Skin epidermis (tissue), 12 donors: ENCODE data around the gene LRG1.

Source experiments
- H3K27ac ChIP-seq, 21 experiments: fragments of 200-600 bp; sonication (generic) in 11 of 21; one replicate each; pipeline ENCODE4 v1.5.0; 2020; ENCODE audit warnings: mild to moderate bottlenecking in 3 of 21, inconsistent platforms in 2 of 21, moderate library complexity in 2 of 21
- H3K4me3 ChIP-seq, 7 experiments: fragments of 200-600 bp; sonication (generic) in 2 of 7; one replicate each; pipeline ENCODE4 v1.5.0; 2020; ENCODE audit warnings: inconsistent platforms in 2 of 7, mild to moderate bottlenecking in 2 of 7, moderate library complexity in 1 of 7

Gene LRG1

DNA sequence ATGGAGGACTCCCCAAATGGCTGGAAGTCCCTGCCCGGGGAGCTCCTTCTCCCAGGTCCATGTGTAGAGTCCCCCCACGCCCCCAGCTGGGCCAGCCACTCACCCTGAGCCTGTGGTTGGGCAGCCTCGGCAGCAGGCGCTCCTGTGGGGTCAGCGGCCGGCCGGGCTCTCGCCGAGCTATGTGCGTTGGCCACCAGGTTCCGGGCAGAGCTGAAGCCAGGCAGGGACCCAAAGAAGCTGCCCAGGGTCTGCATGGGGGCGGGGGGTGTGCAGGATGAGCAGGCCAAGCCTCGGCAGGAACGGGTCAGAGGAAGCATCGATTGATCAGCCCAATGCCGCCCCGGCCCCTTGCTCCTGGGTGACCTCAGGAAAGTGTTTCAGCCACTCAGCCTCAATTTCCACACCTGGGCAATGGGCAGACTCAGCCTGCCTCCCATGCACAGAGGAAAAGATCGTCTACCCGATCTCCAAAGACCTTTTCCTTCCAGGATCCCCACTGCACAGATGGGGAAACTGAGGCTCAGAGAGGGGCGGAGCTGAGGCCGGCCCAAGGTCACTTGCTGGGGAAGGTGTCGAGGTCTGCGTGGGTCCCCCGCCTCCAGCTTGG, 22.3 kb downstream of the LRG1 start:
- Histone ChIP-seq H3K4me3 (peak overlapping the region in 1 of 7 experiments; percentile 2), H3K27ac (no peak overlapping the region)

DNA sequence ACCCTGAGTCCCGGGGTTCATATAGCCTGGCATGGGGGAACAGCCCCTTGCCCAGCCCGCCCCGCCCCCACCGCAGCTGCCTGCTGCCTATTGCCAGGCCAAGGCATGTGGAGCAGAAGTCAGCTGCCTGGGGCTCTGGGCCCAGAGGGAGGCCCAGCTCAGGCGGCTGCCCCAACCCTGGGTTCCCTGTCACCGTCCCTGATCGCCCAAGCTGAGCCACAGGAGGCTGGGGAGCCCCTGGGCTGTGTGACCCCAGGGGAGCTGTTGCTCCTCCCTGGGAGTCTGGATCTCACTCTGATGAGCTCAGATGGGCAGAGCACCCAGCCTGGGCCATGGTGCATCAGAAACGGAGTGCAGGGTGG, 22.9 kb downstream of the LRG1 start:
- H3K27ac ChIP-seq = no peak overlapping the region

DNA sequence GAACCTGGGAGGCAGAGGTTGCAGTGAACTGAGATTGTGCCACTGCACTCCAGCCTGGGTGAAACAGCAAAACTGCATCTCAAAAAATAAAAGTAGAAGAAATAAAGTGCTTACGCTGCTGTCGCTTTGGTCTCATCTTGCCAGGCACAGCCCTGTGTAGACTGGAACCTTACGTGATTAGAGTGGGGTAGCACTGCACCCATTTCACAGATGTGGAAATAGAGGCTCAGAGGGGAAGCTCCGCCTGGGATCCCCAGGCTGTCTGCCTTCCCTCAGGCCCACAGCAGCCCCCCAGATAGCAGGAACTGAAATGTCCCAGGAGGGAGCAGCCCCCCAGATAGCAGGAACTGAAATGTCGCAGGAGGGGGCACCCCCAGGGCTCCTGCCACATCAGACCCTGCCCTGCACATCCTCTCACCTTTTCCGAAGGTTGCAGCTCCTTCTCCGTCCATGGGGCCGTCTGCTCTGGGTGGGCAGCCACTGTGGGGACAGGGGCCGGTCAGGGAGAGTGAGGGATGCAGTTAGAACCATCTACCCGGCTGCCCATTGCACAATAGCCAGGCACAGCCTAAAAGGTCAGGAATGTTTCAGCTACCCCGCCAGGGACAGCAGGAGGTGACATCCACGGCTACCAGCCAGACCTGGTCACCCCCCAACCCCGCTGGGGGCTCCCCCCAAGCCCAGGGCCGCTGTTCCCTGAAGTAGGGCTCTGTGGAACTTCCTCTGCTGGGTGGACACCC, 23.5 kb downstream of the LRG1 start:
- Histone ChIP-seq H3K27ac (no peak overlapping the region), H3K4me3 (no peak overlapping the region)

More for the DNA sequence above, 22.9 kb downstream of the LRG1 start:
- no peak overlapping the region for H3K4me3 ChIP-seq

DNA sequence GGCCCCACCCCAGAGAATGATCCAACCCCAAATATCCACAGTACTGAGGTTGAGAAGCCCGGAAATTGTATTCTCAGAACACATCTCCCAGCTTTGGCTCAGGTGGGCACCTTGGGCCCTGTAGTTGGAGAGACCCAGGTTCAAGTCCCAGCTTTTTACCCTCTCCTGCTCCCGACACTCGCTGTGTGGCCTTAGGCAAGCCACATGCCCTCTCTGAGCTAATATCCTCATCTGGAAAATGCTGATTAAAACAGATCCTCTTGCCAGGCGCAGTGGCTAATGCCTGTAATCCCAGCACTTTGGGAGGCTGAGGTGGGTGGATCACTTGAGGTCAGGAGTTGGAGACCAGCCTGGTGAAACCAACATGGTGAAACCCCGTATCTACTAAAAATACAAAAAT, 24.1 kb downstream of the LRG1 start:
- no peak overlapping the region for H3K27ac ChIP-seq

DNA sequence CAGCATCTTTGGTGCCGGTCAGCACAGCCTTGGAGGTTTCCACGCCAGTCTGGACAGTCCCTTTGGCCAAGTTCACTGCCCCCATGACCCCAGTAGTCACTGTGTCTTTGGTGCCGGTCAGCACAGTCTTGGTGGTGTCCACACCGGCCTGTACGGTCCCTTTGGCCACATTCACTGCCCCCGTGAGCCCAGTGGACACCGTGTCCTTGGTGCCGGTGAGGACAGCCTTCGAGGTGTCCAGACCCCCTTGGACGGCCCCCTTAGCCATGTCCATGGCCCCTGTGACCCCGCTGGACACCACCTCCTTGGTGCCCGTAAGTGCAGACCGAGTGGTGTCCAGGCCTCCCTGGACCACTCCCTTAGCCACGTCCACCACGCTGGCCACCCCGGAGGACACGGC, 26.6 kb downstream of the LRG1 start:
- Histone ChIP-seq H3K27ac (no peak overlapping the region), H3K4me3 (no peak overlapping the region)

More for the DNA sequence above, 24.1 kb downstream of the LRG1 start:
- H3K4me3 ChIP-seq = no peak overlapping the region

DNA sequence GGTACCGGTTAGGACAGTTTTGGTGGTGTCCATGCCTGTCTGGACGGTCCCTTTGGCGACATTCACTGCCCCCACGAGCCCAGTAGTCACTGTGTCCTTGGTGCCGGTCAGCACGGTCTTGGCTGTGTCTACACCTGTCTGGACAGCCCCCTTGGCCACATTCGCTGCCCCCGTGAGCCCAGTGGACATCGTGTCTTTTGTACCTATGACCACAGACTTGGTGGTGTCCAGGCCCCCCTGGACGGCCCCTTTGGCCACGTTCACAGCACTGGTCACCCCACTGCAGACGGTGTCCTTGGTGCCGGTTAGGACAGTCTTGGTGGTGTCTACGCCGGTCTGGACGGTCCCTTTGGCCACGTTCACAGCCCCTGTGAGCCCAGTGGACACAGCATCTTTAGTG, 27.8 kb downstream of the LRG1 start:
- H3K27ac ChIP-seq = no peak overlapping the region

DNA sequence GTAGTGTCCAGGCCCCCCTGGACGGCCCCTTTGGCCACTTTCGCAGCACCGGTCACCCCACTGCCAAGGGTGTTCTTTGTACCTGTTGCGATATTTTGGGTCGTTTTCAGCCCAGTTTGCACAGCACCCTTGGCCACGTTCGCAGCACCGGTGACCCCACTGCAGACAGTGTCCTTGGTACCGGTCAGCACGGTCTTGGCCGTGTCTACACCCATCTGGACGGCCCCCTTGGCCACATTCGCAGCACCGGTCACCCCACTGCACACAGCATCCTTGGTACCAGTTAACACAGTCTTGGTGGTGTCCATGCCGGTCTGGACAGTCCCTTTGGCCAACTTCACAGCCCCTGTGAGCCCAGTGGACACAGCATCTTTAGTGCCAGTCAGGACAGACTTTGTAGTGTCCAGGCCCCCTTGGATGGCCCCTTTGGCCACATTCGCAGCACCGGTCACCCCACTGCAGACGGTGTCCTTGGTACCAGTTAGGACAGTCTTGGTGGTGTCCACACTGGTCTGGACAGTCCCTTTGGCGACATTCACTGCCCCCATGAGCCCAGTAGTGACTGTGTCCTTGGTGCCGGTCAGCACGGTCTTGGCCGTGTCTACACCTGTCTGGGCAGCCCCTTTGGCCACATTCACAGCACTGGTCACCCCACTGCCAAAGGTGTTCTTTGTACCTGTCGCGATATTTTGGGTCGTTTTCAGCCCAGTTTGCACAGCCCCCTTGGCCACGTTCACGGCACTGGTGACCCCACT, 28.4 kb downstream of the LRG1 start:
- Histone ChIP-seq H3K4me3 (no peak overlapping the region), H3K27ac (no peak overlapping the region)

More for the DNA sequence above, 27.8 kb downstream of the LRG1 start:
- no peak overlapping the region for H3K4me3 ChIP-seq

DNA sequence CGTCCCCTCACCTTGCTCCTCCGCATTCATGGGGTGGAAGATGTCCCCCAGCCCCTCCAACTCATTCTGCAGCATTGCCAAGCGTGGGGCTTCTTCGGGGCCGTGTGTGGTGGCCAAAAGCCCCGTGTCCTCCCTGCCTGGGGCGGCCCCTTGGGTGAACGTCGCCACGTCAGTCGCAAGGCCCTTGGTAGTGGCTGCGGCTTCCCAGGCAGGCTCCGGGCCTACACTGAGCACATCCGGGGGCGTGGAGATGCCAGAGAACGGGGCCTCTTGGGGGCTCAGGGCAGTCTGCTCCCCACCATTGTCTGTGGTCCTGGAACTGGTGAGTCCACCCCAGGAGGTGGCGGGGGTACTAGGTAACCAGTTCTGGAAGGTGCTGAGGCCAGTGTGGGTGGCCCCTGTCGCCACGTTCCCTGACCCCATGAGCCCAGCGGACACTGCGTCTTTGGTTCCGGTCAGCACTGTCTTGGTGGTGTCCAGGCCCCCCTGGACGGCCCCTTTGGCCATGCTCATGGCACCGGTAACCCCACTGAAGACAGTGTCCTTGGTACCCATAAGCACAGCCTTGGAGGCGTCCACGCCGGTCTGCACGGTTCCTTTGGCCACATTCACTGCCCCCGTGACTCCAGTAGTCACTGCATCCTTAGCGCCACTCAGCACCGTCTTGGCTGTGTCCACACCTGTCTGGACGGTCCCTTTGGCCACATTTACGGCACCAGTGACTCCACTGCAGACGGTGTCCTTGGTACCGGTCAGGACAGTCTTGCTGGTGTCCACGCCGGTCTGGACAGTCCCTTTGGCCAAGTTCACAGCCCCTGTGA, 29.2 kb downstream of the LRG1 start:
- Histone ChIP-seq H3K27ac (peak overlapping the region in 1 of 21 experiments; percentile 13), H3K4me3 (no peak overlapping the region)

DNA sequence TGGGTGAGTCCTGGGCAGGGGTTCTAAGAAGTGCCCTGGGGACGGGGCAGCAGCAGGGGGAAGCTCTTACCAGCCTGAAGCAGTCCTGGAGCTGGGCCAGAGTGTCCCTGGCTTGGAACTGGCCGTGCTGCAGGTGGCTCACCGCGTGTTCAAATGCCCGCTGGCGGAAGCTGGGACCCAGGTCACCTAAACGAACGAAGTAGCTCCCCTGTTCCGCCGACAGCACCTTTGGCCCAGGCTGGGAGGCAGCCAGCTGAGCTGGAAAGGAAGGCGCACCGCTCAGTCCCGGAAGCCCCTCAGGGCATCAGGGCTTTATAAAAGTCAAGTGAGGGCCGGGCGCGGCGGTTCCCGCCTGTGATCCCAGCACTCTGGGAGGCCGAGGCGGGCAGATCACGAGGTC, 31.1 kb downstream of the LRG1 start:
- Histone ChIP-seq H3K27ac (no peak overlapping the region), H3K4me3 (no peak overlapping the region)

DNA sequence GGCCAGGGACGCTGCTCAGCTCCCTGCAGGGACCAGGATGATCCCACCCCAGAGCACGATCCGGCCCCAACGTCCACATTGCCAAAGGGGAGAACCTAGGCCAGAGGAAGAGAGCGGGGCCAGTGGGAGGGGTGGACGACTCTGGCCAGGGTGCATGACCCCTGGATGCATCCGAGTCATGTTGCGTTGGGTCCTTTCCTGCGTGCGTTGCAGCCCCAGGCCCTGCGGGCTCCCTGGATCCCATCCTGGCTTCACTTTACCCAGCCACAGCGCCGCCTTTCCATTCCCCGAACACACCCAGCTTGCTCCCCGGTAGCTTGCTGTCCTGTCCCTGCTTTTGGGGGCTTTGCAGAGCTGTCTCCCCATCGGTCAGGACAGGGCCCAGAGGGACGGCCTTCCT, 32.0 kb downstream of the LRG1 start:
- no peak overlapping the region for H3K27ac ChIP-seq
- no peak overlapping the region for H3K4me3 ChIP-seq

DNA sequence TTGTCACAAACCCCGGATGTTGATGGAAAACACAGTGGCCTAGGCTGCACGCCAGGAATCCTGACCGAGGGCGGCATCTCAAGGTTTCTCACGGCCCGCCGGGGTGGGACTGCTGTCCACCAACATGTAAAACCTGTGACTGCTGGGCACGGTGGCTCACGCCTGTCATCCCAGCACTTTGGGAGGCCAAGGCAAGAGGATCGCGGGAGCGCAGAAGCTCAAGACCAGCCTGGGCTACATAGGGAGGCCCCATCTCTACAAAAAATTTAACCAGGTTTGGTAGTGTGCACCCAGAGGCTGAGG, 32.7 kb downstream of the LRG1 start:
- no peak overlapping the region for H3K4me3 ChIP-seq
- no peak overlapping the region for H3K27ac ChIP-seq

DNA sequence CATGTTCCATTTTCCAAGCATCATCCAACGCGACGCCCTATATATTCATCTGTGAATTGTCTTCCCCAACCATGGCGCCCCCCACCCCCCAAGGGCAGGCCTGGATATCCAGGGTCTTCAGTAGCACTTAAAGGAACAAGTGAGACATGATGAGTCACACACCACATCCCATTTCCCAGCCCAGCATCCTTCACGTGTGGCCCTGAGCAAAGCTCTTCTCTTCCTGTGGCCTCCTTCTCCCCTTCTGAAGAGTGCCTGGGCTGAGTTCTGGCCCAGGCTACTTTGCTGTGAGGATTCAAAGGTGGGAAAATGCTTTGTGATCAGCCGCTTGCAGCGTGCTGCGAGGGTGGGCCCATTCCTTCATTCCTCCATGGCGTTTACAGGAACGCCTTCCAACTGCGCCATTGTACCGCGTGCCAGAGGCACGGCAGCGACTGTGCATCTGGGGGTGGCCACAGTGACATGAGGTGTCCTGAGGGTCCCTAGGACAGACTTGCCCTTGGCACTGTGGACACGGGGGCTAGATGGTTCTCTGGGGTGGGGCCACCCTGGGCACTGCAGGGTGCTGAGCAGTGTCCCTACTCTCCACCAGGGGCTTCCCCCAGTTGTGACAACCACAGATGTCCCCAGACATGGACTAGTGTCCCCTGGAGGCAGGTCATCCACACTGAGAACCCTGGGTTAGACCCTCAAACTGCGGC, 33.2 kb downstream of the LRG1 start:
- Histone ChIP-seq H3K4me3 (no peak overlapping the region), H3K27ac (no peak overlapping the region)

DNA sequence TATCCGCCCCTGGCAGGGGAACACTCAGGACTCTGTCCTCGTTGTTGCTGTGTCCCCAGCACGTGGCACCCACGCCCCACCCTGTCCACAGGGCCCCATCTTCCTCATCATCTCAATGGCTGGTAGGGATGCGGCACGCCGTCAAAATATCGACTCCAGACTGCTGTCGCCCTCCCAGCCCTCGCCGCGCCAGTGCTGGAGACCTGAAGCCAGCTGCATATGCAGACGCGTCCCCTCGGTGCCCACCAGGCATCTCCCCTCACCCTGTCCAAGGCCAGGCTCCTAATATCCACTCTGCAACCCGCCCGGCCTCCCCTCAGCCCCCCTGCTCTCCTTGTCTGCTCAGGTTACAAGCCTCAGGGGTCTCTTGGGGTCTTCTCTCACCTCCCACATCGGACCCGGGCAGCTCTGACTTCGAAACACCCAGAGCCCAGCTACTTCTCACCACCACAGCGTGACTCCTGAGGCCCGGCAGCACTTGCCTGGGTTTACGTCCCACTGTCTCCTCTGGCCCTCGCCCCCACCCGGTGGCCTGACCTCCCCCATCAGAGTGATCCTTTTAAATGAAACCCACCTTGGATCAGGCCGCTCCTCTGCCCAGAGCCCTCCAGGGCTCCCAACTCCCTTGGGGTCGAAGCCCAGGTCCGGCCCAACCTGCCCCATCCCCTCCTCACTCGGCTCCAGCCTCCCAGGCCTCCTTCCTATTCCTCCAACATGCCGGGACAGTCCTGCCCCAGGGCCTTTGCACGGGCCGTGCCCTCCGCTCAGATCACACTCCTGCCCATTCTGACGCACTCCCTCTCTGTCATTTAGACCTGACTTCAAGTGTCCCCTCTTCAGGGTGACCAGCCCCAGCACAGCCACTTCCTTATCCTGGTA, 34.0 kb downstream of the LRG1 start:
- H3K27ac ChIP-seq = no peak overlapping the region
- H3K4me3 ChIP-seq = no peak overlapping the region

DNA sequence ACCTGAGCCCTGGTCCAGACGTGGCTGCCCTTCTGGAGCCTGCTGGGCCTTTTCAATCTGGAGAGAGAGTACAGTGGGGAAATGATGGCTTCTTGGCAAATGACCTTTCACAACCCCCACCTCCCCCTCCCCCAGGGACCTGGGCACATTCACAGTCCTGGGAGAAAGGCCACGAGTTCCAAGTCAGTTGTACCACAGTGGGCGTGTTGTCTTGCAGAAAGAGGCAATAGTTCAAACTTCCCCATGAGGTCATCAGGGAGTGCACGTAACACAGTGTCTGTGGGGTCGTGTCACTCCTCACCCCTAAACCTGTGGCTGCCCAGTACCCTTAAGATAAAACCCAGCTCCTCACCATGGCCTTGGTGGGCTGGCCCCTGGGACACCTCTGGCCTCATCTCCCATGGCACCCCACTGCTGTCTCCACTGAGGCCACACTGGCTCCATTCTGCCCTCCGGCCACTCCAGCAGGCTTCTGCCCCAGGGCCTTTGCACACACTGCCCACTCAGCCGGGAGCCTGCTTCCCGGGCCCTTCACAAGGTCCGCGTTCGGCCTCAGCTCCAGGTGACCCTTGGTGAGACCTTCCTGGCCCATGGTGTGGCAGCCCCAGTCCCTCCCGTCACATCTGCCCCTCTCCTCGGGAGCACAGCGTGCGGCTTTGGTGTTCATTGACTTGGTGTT, 34.8 kb downstream of the LRG1 start:
- Histone ChIP-seq H3K4me3 (no peak overlapping the region), H3K27ac (no peak overlapping the region)

DNA sequence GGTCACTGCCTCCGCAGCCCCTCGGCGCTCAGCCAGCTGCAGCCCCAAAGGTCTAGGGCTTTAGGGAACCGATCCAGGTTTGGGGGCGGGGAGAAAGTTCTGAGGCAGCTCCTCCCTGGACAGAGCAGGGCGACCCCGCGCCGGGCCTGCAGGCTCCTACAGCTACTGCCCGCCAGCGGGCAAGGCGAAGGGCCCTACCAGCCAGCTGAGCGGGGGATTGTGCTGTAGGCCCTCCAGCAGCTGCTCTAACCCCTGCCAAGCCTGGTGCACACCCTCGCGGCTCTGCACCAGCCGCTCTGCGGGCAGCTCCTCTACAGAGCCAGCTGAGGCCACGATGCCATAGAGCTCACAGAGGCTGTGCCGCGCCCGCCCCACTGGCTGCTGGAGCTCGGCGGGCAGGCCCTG, 35.5 kb downstream of the LRG1 start:
- H3K4me3 ChIP-seq = no peak overlapping the region
- H3K27ac ChIP-seq = no peak overlapping the region

DNA sequence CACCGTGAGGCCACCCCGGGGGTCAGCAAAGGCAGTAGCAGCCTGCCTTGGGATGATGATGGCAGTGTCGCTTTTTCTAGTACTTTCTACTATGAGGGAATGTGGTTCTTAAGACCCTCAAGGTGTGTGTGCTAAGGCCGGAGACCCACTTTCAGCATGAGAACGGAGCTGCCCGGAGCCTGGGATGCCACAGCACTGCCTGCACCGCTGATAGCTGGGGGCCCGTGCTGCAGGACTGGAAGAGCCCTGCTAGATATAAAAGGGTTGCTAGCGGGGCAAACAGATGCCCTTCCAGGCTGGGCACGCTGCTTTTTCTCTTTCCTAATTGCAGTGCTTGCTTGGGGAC, 36.0 kb downstream of the LRG1 start:
- no peak overlapping the region for H3K27ac ChIP-seq

DNA sequence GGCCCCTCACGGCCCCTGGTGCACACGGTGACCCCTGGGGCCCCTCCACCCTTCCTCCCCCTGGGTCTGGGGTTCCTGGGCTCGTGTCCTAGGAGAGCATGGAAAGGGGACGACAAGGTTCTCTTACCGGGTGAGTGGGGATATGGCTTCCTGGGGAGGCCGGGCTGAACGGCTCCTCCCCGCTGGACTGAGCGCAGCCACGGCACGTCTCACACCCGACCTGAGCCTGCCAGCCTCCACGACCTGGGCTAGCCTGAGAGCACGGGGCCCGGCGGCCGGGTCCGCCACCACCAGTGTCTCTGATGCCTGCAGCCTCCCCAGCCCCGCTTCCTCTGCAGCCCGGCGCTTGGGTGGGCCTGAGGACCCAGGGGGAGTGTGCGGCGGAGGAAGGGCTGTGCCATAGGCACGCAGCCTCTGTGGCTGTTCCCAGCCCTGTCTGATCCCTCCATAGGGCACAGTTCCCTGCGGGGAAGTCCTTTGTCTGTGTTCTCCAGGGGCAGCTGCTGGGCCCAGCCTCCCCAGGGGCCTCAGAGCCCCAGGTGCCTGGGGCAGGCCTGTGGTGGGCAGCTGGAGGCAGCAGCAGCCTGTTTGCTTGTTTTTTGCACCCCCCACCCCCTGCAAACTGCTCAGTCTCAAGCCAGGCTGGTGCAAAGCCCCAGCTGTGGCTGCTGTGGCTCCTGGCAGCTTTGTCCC, 36.6 kb downstream of the LRG1 start:
- Histone ChIP-seq H3K4me3 (no peak overlapping the region), H3K27ac (no peak overlapping the region)

More for the DNA sequence above, 36.0 kb downstream of the LRG1 start:
- H3K4me3 ChIP-seq = no peak overlapping the region
